ENCODE data around the gene CTPS2.

- no peak for TF ChIP-seq POLR2A (IDR thresholded peaks at IDR 0.05; ENCODE audit: low read depth, low read length)
- TF ChIP-seq POLR2AphosphoS5 (IDR thresholded peaks at IDR 0.05; ENCODE audit: low read depth, low read length) = no peak
Measured at GRCh38 chrX:16695079-16695676, 17.3 kb downstream of the CTPS2 start.

Data from GM12892 (cell line).